GM18498 (cell line): Measurements from ENCODE around the gene SLIT1.
"Not testable (repeated sequence)": the region's sequence is repeated elsewhere in the genome, so short reads cannot be mapped to it uniquely, and the experiment has no call there.

Experiments used
- ATAC-seq: cut with Tn5 transposase; IDR thresholded peaks from one replicate; pipeline ENCODE4 v1.9.1; 2021; ENCODE audit warnings: mild to moderate bottlenecking, moderate library complexity; ENCODE audit not compliant: unreplicated experiment

SLIT1 gene

GRCh38 chr10:97087296-97087695 lies 98.5 kb downstream of the SLIT1 start:
- no peak for ATAC-seq

- no peak for ATAC-seq
Observed at GRCh38 chr10:97086530-97086929, 99.2 kb downstream of the SLIT1 start.

- ATAC-seq: no peak
Observed at GRCh38 chr10:97083228-97083829, 102.4 kb downstream of the SLIT1 start.

- ATAC-seq: not testable (repeated sequence)
Observed at GRCh38 chr10:97082575-97082974, 103.2 kb downstream of the SLIT1 start.

- ATAC-seq: no peak
Observed at GRCh38 chr10:97081621-97082235, 104.0 kb downstream of the SLIT1 start.

GRCh38 chr10:97080051-97080776 lies 105.5 kb downstream of the SLIT1 start:
- no peak for ATAC-seq

GRCh38 chr10:97079448-97079847 lies 106.3 kb downstream of the SLIT1 start:
- ATAC-seq: no peak

- no peak for ATAC-seq
Observed at GRCh38 chr10:97078938-97079445, 106.8 kb downstream of the SLIT1 start.

GRCh38 chr10:97078261-97078937 lies 107.4 kb downstream of the SLIT1 start:
- ATAC-seq: no peak

GRCh38 chr10:97076781-97077180 lies 109.0 kb downstream of the SLIT1 start:
- no peak for ATAC-seq

- no peak for ATAC-seq
Observed at GRCh38 chr10:97075961-97076525, 109.7 kb downstream of the SLIT1 start.

GRCh38 chr10:97075421-97075820 lies 110.3 kb downstream of the SLIT1 start:
- ATAC-seq: no peak

GRCh38 chr10:97074256-97075145 lies 111.3 kb downstream of the SLIT1 start:
- no peak for ATAC-seq

GRCh38 chr10:97072851-97073665 lies 112.7 kb downstream of the SLIT1 start:
- no peak for ATAC-seq

GRCh38 chr10:97071496-97071895 lies 114.3 kb downstream of the SLIT1 start:
- ATAC-seq: no peak

GRCh38 chr10:97069576-97070362 lies 116.0 kb downstream of the SLIT1 start:
- ATAC-seq: no peak

- no peak for ATAC-seq
Observed at GRCh38 chr10:97069026-97069425, 116.7 kb downstream of the SLIT1 start.

GRCh38 chr10:97067716-97068391 lies 117.9 kb downstream of the SLIT1 start:
- ATAC-seq: no peak
